Smooth muscle cell (in vitro differentiated cells): ENCODE results near the gene RBM19. TPM values are rescaled to one million over a fixed set of nuclear protein-coding genes. Genes with fewer than 3 reads are reported as not detected.

ENCODE experiments used
- DNase-seq: peaks from one replicate; lab custom pipeline; 2025; ENCODE audit not compliant: unreplicated experiment; lab: John Stamatoyannopoulos, UW
- H2AFZ ChIP-seq: fragments of 200-600 bp; sonication (generic); 2 replicates; pipeline ENCODE4 v1.6.0; 2016; ENCODE audit warnings: antibody characterized with exemption, low read depth, mild to moderate bottlenecking
- H3F3A ChIP-seq: fragments of 200-600 bp; sonication (generic); 2 replicates; pipeline ENCODE4 v1.6.0; 2017; ENCODE audit warnings: antibody characterized with exemption, low read depth
- H3K27ac ChIP-seq: fragments of 200-600 bp; sonication (generic); 2 replicates; pipeline ENCODE4 v1.5.1; 2016; ENCODE audit warnings: low read depth, mild to moderate bottlenecking
- H3K27me3 ChIP-seq: fragments of 200-600 bp; sonication (generic); 2 replicates; pipeline ENCODE4 v1.6.1; 2016; ENCODE audit warnings: low read depth, mild to moderate bottlenecking
- H3K36me3 ChIP-seq: fragments of 200-600 bp; sonication (generic); 2 replicates; pipeline ENCODE4 v1.5.1; 2016; ENCODE audit warnings: low read depth
- H3K4me1 ChIP-seq: fragments of 200-600 bp; sonication (generic); 2 replicates; pipeline ENCODE4 v1.5.1; 2016; ENCODE audit warnings: low read depth
- H3K4me2 ChIP-seq: fragments of 200-600 bp; sonication (generic); 2 replicates; pipeline ENCODE4 v1.6.0; 2016; ENCODE audit warnings: mild to moderate bottlenecking
- H3K4me3 ChIP-seq: fragments of 200-600 bp; sonication (generic); 2 replicates; pipeline ENCODE4 v1.5.1; 2016; ENCODE audit warnings: mild to moderate bottlenecking
- H3K79me2 ChIP-seq: fragments of 200-600 bp; sonication (generic); 2 replicates; pipeline ENCODE4 v1.6.0; 2016; ENCODE audit warnings: low read depth, mild to moderate bottlenecking
- H3K9ac ChIP-seq: fragments of 200-600 bp; sonication (generic); 2 replicates; pipeline ENCODE4 v1.6.0; 2016; ENCODE audit warnings: low read depth
- H3K9me3 ChIP-seq: fragments of 200-600 bp; sonication (generic); replicated peaks from 2 replicates; pipeline ENCODE4 v1.5.1; 2016; ENCODE audit warnings: low read depth
- H4K20me1 ChIP-seq: fragments of 200-600 bp; sonication (generic); 2 replicates; pipeline ENCODE4 v1.6.0; 2016; ENCODE audit warnings: low read depth
- CTCF ChIP-seq: fragments of 200-600 bp; sonication (generic); IDR thresholded peaks from 2 replicates; pipeline ENCODE4 v1.5.1; 2017; ENCODE audit warnings: borderline replicate concordance, mild to moderate bottlenecking, antibody characterized with exemption; ENCODE audit not compliant: insufficient read depth, poor library complexity, severe bottlenecking
- WGBS: methylation state at CpG from one replicate; pipeline ENCODE4 v1.1.7; 2016; ENCODE audit warnings: low lambda C conversion rate; 5-methylcytosine and 5-hydroxymethylcytosine counted together
- polyA plus RNA-seq: library from polyadenylated mRNA; unstranded; fragments of >200 nt; fragmentation: Nextera tagmentation; extraction: Ambion mirVana; gene quantifications from 2 replicates; pipeline ENCODE4 v1.2.1, GENCODE V29; 2016
- total RNA-seq: library from RNA; depleted of rRNA; stranded (reverse); fragments of >200 nt; gene quantifications from 2 replicates; pipeline ENCODE4 v1.2.3, GENCODE V29; 2014

The RBM19 gene
- total and polyA plus RNA-seq, 2 experiments from 2014 or later, result 12.8 to 15.9 TPM

GRCh38 chr12:113917393-113917792 lies 48.7 kb downstream of the RBM19 start:
- Histone ChIP-seq H3K4me2 (no peak overlapping the region), H2AFZ (no peak overlapping the region), H3K4me3 (no peak overlapping the region), H3K79me2 (no peaks in the 10 kb centered on the region), H3K9me3 (no peaks in the 10 kb centered on the region), H3K27me3 (no peaks in the 10 kb centered on the region), H3K4me1 (no peaks in the 10 kb centered on the region), H3K9ac (no peak overlapping the region), H4K20me1 (no peaks in the 10 kb centered on the region), H3K36me3 (no peaks in the 10 kb centered on the region), H3F3A (no peaks in the 10 kb centered on the region), H3K27ac (no peak overlapping the region)
- TF ChIP-seq CTCF, result no peak
- WGBS, result 99% methylated on average over 5 of the region's 5 CpGs
- no peak for DNase-seq

- no peak overlapping the region for H3K9ac ChIP-seq
- no peaks in the 10 kb centered on the region for H3K36me3 ChIP-seq
- no peaks in the 10 kb centered on the region for H3K27me3 ChIP-seq
- no peak for DNase-seq
- no peak overlapping the region for H2AFZ ChIP-seq
- H3K9me3 ChIP-seq, result no peaks in the 10 kb centered on the region
- H3K4me3 ChIP-seq, result no peak overlapping the region
- H3K4me2 ChIP-seq, result no peak overlapping the region
- no peaks in the 10 kb centered on the region for H3K79me2 ChIP-seq
- H3K4me1 ChIP-seq, result no peaks in the 10 kb centered on the region
- no peaks in the 10 kb centered on the region for H4K20me1 ChIP-seq
- TF ChIP-seq CTCF, result no peak
- no peaks in the 10 kb centered on the region for H3F3A ChIP-seq
- no peak overlapping the region for H3K27ac ChIP-seq
- WGBS, result 95% methylated on average over 13 of the region's 13 CpGs
Observed at GRCh38 chr12:113914806-113915205, 51.3 kb downstream of the RBM19 start.

- H4K20me1 ChIP-seq, result no peaks in the 10 kb centered on the region
Observed at GRCh38 chr12:113914176-113914575, 51.9 kb downstream of the RBM19 start.

More at GRCh38 chr12:113914176-113914575, 51.9 kb downstream of the RBM19 start:
- no peak for DNase-seq
- Histone ChIP-seq H3K4me2 (no peak overlapping the region), H3K27me3 (no peaks in the 10 kb centered on the region), H3K4me3 (no peak overlapping the region), H3K27ac (no peak overlapping the region), H3K9ac (no peak overlapping the region), H2AFZ (no peak overlapping the region), H3K9me3 (no peaks in the 10 kb centered on the region), H3K4me1 (no peaks in the 10 kb centered on the region), H3K79me2 (no peaks in the 10 kb centered on the region), H3F3A (no peaks in the 10 kb centered on the region), H3K36me3 (no peaks in the 10 kb centered on the region)
- WGBS, result 95% methylated on average over 10 of the region's 10 CpGs
- no peak for TF ChIP-seq CTCF
